HG03066 (cell line): ENCODE measurements around the gene SMIM43.
A peak's percentile ranks its signal among the peaks of the same experiment; 100 is the strongest.
"Not testable (repeated sequence)": the region's sequence is repeated elsewhere in the genome, so short reads cannot be mapped to it uniquely, and the experiment has no call there.

ENCODE experiments used
- ATAC-seq: cut with Tn5 transposase; IDR thresholded peaks from one replicate; pipeline ENCODE4 v1.9.1; 2021; ENCODE audit warnings: low read depth; ENCODE audit not compliant: unreplicated experiment

SMIM43 gene

DNA sequence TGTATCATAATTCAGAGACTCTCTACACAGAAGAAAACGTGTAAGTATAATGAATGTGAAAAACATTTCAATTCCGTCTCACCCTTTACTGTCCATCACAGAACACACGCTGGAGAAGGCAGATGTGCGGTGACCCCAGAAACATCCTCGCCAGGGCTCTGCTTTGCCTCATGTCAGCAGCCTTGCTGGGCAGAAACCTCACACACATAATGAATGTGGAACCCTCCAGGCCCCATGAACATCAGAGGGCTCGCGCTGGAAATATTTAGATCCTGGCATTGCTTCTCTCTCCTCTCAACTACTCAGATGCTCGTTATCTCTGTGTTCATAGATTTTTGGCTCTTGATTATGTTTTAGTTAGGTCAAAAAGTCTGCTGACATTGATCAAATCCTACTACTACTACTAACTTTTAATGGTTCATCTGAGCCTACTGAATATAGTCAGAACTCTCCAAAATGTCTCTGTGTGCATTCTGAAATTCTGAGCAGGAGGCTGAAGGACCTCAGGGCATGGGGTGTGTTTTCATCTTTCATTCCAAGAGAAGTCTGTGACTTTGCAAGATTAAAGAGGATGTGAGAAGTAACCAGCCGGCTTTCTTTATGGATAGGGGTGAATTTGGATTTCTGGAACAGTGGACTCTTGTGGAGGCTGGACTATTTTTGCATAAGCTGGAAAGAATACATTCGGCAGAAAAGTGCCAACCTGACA lies 27.0 kb downstream of the SMIM43 start:
- no peak for ATAC-seq

DNA sequence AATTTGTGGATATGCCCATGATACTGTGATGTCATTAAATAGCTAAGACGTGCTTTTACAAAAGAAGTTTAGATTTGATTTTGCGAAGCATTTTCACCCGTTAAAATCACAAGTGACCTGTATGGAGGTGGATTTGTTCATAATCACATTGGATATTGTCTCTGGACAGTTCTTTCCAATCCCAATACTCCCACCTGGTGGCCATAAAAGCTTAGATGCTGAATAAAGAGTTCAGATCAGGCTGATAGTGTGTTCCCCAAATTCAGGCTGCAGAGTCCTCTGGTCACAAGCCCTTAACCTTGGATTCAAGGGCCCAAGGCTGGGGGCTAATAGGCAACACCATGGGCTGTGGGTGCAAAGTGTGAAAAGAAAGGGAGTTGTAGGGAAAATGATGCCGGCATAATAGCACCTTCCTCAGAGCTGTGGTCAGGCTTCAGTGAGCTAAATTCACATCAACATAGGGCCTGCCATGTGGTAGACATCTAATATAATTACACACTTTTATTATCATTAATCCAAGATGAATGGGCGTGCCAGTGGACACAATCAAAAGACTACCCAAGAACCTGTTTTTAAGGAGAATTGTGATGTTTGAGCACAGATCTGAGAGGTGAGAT lies 28.1 kb downstream of the SMIM43 start:
- no peak for ATAC-seq

GRCh38 chr4:121734571-121734970 lies 30.4 kb downstream of the SMIM43 start:
- no peak for ATAC-seq

- ATAC-seq: no peak
Measured at GRCh38 chr4:121733942-121734341, 31.0 kb downstream of the SMIM43 start.

DNA sequence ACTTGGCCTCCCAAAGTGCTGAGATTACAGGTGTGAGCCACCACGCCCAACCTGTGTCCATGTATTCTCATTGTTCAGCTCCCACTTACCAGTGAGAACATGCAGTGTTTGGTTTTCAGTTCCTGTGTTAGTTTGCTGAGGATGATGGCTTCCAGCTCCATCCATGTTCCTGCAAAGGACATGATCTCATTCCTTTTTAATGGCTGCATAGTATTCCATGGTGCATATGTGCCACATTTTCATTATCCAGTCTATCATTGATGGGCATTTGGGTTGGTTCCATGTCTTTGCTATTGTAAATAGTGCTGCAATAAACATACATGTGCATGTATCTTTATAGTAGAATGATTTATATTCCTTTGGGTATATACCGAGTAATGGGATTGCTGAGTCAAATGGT lies 35.2 kb downstream of the SMIM43 start:
- not testable (repeated sequence) for ATAC-seq

DNA sequence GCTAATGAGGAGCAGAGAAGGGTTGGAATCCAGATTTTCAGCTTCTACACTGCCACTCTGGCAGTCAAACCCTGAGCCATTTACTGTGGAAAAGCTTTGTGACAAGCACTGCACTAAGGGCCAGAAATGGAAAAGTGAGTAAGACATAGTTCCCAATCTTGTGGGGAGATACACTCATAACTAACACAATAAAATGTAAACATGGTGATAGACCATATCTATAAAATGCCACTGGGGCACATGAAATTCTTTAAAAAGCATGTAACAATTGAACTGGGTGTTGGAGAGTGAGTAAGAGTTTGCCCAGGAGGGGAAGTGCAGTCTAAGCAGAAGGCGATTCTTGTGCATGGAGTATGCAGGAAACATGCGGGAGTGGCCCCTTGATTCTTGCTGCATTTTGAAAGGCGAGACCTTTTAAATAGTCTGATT lies 36.2 kb downstream of the SMIM43 start:
- ATAC-seq: no peak

DNA sequence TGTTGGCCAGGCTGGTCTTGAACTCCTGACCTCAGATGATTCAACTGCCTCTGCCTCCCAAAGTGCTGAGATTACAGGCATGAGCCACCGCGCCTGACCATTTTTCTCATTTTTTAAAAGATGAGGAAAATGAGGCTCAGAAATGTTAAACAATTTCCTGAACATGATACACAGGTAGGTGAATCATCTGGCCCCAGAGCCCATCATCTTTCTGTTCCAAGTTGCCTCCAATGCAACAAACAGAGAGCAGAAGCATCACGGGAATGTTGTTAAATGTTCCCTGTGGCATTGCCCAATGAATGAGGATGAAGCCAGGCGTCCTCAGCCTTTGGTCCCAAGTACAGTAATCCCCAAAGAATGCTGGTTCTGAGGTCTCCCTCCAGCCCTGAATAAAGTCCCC lies 36.9 kb downstream of the SMIM43 start:
- no peak for ATAC-seq

- ATAC-seq: peak; percentile 97
Measured at GRCh38 chr4:121726642-121727268, 38.2 kb downstream of the SMIM43 start.

DNA sequence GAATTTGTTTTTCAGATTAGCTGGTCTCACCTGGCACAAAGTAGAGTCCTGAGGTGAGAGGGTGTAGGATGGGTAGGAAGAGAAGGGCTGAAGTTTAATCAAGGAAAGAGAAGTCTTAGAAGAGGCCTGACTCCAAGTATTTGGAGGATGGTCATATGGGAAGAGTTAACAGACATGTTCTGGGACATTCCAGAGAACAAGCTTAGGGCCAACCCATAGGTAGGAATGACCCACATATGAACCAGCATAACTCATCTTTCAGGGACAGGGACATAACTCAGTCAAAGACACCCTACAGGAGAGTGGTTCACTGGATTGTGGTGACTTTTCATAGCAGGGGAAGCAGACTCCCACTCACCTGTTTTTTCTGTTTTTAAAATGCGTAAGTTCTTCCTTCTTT lies 40.3 kb downstream of the SMIM43 start:
- ATAC-seq: no peak

DNA sequence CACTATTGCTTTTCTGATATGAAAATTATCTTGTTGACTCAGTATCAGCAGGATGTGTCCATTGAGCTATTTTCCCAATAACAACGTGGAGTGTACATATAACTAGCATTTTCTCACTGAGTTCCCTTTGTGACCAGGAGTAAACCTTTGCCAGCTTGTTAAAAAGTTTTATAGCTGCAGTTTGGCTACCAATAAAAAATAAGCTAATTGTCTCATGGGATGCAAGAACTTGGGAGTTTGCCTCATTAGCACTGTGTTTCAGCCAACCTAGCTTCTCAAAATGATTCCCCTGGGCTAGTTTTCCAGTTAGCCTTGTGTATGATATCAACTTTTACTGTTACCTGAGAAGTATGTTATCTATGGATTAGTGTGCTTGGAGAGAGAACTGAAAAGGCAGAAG lies 43.3 kb downstream of the SMIM43 start:
- no peak for ATAC-seq

- no peak for ATAC-seq
Measured at GRCh38 chr4:121720109-121720508, 44.9 kb downstream of the SMIM43 start.

GRCh38 chr4:121717680-121718237 lies 47.2 kb downstream of the SMIM43 start:
- no peak for ATAC-seq

- no peak for ATAC-seq
Measured at GRCh38 chr4:121714548-121714947, 50.4 kb downstream of the SMIM43 start.

GRCh38 chr4:121712783-121713182 lies 52.2 kb downstream of the SMIM43 start:
- no peak for ATAC-seq

GRCh38 chr4:121712001-121712651 lies 52.8 kb downstream of the SMIM43 start:
- no peak for ATAC-seq

DNA sequence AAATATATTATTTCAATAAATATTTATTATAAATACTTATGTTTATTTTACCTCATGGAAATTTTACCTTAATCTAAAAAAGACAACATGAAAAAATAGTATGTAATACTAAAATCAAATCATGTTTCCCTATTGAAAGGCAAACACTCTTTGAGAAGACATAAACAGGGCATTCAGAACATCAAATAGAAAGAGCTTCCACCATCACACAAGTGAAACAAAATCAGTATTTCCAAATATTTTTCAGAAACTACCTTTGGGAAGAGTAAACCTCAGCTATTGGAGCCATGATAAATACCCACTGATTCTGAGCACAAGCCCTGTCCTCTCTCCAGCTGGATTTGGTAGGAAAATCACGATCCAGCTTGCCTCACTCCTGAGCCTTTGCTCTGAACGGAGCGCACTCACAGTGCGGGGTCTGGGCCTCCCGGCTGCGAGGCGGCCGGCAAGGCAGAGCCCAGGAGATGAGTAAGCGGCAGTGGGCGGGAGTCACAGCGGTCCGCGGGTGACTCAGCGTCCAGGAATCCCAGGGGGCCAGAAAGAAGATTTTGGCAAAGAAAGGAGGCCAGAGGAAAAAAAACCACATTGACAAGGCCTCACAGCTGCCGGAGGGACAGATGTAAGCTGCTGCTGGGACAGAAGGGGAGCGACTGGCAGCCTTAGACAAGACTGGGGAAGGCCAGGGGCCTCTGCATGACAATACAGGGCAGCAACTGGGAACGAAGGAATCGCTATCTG lies 53.5 kb downstream of the SMIM43 start:
- ATAC-seq: peak; percentile 93

- no peak for ATAC-seq
Measured at GRCh38 chr4:121709766-121710405, 55.1 kb downstream of the SMIM43 start.
